NCI-H526 treated with DMSO at 0.1 percent for 48 hours (cell line): ENCODE data around the gene ATRNL1.

Experiments used
- DNase-seq: peaks from one replicate; lab custom pipeline; 2025; lab: John Stamatoyannopoulos, UW

Gene ATRNL1

DNA sequence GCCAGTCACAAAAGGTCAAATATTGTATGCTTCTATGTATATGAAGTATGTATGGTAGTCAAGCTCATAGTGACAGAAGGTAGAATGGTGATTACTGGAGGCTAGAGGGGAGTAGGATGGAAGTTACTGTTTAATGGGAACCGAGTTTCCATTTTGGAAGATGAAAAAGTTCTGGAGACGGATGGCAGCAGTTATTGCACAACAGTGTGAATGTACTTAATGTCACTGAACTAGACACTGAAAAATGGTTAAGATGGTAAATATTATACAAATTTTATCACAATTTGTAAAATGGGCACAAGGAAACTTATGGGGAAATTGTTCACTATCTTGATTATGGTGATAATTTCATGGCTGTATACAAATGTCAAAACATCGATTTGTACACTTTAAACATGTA lies 895.2 kb downstream of the ATRNL1 start:
- no peak for DNase-seq

- DNase-seq, result no peak
These were observed 896.5 kb downstream of the ATRNL1 start for GRCh38 chr10:115989621-115990020.

DNA sequence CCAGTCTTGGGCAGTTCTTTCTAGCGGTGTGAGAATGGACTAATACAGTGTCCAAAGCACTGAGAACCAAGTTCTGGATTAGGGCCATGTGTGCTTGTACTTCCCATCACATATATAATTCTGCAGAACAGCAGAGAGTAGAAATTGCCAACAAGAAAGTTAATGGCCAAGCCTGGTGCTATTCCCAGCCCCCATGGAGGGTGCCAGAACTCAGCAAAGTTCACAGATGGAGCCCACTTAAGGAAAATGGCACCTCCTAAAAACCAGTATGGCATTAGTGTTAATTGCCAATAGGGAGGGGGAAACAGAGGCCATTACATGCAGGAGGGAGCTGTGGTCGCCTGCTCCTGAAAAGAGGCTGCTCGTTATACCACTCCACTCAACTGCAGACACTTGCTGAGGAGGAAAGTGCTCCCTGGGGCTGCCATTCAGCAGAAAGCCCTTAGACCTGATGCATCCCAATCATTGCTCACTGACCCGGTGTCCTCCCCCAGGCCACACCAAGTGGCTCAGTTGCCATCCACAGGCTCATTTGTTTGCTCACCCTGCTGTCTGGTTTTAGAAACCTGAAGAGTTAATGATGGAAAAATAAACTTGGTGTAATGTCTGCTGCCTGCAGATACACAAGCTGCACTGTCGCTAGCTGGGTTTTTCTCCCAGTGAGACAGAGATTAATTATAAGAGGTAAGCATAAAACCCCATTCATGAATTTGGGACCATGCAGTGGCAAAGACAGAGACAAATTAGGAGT lies 899.2 kb downstream of the ATRNL1 start:
- DNase-seq, result no peak

DNA sequence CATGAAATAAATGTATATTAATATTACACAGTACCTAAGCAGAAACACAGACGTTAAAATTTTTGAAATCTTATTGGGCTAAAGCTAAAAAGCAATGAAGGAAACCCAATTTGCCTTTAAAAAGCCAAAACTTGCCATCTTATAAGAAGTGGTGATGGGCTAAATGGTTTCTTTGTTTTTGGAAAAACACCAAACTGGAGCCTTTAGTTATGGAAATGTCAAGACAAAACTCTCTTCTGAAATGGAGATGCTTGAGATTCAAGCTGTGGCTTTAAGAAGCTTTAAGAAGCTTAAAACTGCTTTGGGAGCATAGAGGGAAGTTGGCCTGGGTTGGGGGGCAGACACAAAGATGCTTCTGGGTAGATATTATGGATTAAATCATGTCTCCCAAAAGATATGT lies 902.9 kb downstream of the ATRNL1 start:
- DNase-seq, result no peak

DNA sequence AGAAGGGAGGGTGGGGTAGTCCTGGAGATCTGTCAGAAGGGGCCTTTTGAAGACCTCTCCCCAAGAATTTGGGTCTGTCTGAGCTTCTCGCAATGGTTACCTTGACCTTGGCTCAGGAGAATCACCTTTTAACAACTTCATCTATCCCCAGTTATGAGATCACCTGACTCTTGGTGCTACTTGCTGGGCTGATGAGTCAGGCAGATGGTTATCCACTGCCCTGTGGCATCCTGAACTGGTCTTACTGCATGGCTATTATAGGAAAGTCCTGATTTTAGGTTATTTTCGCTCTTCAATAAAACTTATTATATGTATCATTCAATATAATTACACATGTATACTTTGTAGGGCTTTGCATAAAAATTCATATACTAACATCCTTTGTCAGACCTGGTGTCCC lies 905.1 kb downstream of the ATRNL1 start:
- DNase-seq, result no peak
